ENCODE measurements around the gene SPRR2F. TPM values are rescaled to one million over a fixed set of nuclear protein-coding genes. Genes with fewer than 3 reads are reported as not detected.

Gene SPRR2F
- total and polyA plus RNA-seq, 9 of the 15 experiments (the other 6 are each of a cell fraction or from before 2014, with no cell fraction given): 0.22 to 2.0 (median 0.41) TPM; not detected in 4

GRCh38 chr1:153087652-153088051 lies 25.7 kb downstream of the SPRR2F start (continued):
- TF ChIP-seq ZBTB40 (IDR thresholded peaks at IDR 0.05) (no peak), ZBTB40 (CRISPR knock-in tag; IDR thresholded peaks at IDR 0.05) (no peak), SP1 (CRISPR knock-in tag; IDR thresholded peaks at IDR 0.05) (no peak), CBX1 (IDR thresholded peaks at IDR 0.05; ENCODE audit: low read depth) (no peak), BCL6 (CRISPR knock-in tag; IDR thresholded peaks at IDR 0.05) (no peak), E2F8 (IDR thresholded peaks at IDR 0.05; ENCODE audit: low read depth, partially characterized antibody) (no peak), ELK3 (CRISPR knock-in tag; IDR thresholded peaks at IDR 0.05) (no peak)

All from K562 (cell line).